ENCODE results near the gene FAT4. TPM values are rescaled to one million over a fixed set of nuclear protein-coding genes. Genes with fewer than 3 reads are reported as not detected.

Gene FAT4
- polyA plus RNA-seq, 1 of the 3 experiments (the other 2 are of a cell fraction), result 6.6 TPM

DNA sequence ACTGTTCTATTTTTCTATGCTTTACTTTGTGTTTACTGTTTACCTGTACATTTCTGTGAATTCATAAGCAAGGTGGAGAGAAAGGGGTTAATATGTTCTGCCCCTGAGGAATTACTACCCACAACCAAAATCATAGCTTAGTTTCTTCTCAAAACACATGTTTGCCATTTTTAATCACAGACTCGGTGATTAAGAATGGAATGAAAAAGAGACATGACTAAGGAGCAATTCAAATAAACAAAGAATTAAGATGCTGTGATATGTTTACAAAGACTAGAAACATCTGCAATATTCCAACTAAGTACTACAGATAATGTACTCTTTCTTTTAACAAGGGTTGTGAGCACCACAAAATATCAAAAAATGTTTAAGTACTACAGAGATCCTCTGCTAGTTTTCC, 11.7 kb upstream of the FAT4 start:
- TF ChIP-seq EP300 (IDR thresholded peaks at IDR 0.05; ENCODE audit: borderline replicate concordance in 1 of 2, low read depth in 1 of 2, low read length in 1 of 2) (no peak), RAD21 (IDR thresholded peaks at IDR 0.05; ENCODE audit: low read length) (no peak), GATA2 (CRISPR knock-in tag; IDR thresholded peaks at IDR 0.05) (no peak), RCOR1 (IDR thresholded peaks at IDR 0.05; ENCODE audit: low read length) (no peak), POLR2AphosphoS5 (IDR thresholded peaks at IDR 0.05; ENCODE audit: low read depth, low read length) (no peak), MEF2A (IDR thresholded peaks at IDR 0.05; ENCODE audit: borderline replicate concordance, low read depth) (no peak), ZBTB33 (IDR thresholded peaks at IDR 0.05; ENCODE audit: borderline replicate concordance, low read depth) (no peak), EZH2phosphoT487 (IDR thresholded peaks at IDR 0.05; ENCODE audit: borderline replicate concordance, low read depth) (no peak), FOXM1 (IDR thresholded peaks at IDR 0.05; ENCODE audit: low read depth) (no peak)
- TF ChIP-seq, protein P1, sequence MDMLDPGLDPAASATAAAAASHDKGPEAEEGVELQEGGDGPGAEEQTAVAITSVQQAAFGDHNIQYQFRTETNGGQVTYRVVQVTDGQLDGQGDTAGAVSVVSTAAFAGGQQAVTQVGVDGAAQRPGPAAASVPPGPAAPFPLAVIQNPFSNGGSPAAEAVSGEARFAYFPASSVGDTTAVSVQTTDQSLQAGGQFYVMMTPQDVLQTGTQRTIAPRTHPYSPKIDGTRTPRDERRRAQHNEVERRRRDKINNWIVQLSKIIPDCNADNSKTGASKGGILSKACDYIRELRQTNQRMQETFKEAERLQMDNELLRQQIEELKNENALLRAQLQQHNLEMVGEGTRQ (IDR thresholded peaks at IDR 0.05; ENCODE audit: borderline replicate concordance, low read depth, low read length), result no peak
- TF ChIP-seq, protein P2, sequence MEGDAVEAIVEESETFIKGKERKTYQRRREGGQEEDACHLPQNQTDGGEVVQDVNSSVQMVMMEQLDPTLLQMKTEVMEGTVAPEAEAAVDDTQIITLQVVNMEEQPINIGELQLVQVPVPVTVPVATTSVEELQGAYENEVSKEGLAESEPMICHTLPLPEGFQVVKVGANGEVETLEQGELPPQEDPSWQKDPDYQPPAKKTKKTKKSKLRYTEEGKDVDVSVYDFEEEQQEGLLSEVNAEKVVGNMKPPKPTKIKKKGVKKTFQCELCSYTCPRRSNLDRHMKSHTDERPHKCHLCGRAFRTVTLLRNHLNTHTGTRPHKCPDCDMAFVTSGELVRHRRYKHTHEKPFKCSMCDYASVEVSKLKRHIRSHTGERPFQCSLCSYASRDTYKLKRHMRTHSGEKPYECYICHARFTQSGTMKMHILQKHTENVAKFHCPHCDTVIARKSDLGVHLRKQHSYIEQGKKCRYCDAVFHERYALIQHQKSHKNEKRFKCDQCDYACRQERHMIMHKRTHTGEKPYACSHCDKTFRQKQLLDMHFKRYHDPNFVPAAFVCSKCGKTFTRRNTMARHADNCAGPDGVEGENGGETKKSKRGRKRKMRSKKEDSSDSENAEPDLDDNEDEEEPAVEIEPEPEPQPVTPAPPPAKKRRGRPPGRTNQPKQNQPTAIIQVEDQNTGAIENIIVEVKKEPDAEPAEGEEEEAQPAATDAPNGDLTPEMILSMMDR (IDR thresholded peaks at IDR 0.05), result no peak
- TF ChIP-seq, protein P3, sequence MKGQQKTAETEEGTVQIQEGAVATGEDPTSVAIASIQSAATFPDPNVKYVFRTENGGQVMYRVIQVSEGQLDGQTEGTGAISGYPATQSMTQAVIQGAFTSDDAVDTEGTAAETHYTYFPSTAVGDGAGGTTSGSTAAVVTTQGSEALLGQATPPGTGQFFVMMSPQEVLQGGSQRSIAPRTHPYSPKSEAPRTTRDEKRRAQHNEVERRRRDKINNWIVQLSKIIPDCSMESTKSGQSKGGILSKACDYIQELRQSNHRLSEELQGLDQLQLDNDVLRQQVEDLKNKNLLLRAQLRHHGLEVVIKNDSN (IDR thresholded peaks at IDR 0.05; ENCODE audit: borderline replicate concordance, low read depth), result no peak
- TF ChIP-seq, protein P4, sequence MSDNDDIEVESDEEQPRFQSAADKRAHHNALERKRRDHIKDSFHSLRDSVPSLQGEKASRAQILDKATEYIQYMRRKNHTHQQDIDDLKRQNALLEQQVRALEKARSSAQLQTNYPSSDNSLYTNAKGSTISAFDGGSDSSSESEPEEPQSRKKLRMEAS (IDR thresholded peaks at IDR 0.05; ENCODE audit: low read depth), result no peak
- POLR2A ChIA-PET, result no interaction called here
- Histone ChIP-seq H3K9ac (no peak overlapping the region), H3F3A (replicated peaks; ENCODE audit: insufficient read depth) (no peaks in the 10 kb centered on the region), H3K4me3 (ENCODE audit: low read depth in 2 of 2, low read length in 1 of 2) (no peak overlapping the region), H3K79me2 (ENCODE audit: insufficient read depth) (no peaks in the 10 kb centered on the region), H3K27ac (ENCODE audit: low read depth in 2 of 2, low read length in 1 of 2) (no peak overlapping the region), H2AFZ (ENCODE audit: low read depth) (no peak overlapping the region), H3K27me3 (ENCODE audit: insufficient read depth) (no peaks in the 10 kb centered on the region), H3K4me2 (no peak overlapping the region), H4K20me1 (ENCODE audit: insufficient read depth) (no peaks in the 10 kb centered on the region), H3K36me3 (replicated peaks in 1 of 2; ENCODE audit: control insufficient read depth in 1 of 2, insufficient read depth in 2 of 2, low read length in 1 of 2) (no peaks in the 10 kb centered on the region), H3K9me3 (no peaks in the 10 kb centered on the region), H3K9me2 (peaks cover 4% of the 10 kb centered on the region; the same call in 1 of the 2 replicates), H3K4me1 (ENCODE audit: control insufficient read depth in 1 of 2, insufficient read depth in 2 of 2, low read depth in 1 of 2, low read length in 1 of 2) (no peaks in the 10 kb centered on the region)
- CTCF ChIA-PET, result no interaction called here
- WGBS (ENCODE audit: low lambda C conversion rate), result 70% methylated on average over 1 of the region's 1 CpG
- DNase-seq, result no peak

Measured in SK-N-SH (cell line).